ENCODE data around the gene PLD2. TPM values are rescaled to one million over a fixed set of nuclear protein-coding genes. Genes with fewer than 3 reads are reported as not detected.

The PLD2 gene
- total RNA-seq, 1 donor = 19.9 TPM

DNA sequence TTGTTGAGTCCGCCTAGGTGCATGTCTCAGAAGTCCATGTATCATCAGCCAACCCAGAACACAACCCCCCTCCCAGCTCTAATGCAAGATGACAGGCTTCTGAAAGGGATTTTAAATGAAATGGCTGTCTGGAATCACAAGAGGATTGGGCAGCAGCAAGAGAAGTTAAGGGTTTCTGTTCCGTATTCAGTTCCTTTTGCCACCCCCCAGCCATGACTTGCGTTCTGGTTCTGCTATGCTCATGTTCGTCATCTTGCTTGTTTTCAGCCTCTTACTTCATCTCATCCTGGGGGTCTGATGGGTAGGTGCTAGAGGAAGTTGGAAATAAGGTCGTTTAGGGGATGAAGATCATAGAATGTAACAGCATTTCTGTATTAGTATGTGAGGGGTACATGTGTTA lies 38.2 kb downstream of the PLD2 start:
- DNase-seq (ENCODE audit: insufficient read length, low spot score, missing footprints) = no peak
- Histone ChIP-seq H2AFZ (ENCODE audit: low read length) (no peak overlapping the region), H3K27me3 (ENCODE audit: insufficient read depth, low read length) (no peaks in the 10 kb centered on the region), H4K20me1 (ENCODE audit: insufficient read depth, low read length) (peaks cover 77% of the 10 kb centered on the region), H3K4me2 (ENCODE audit: insufficient read depth, low read length) (no peak overlapping the region), H3K79me2 (ENCODE audit: insufficient read depth, low read length) (peaks cover 85% of the 10 kb centered on the region), H3K4me3 (ENCODE audit: insufficient read depth, low read length) (no peak overlapping the region), H3K27ac (ENCODE audit: low read depth, low read length) (no peak overlapping the region), H3K9me3 (ENCODE audit: low read depth, low read length) (no peaks in the 10 kb centered on the region), H3K36me3 (ENCODE audit: insufficient read depth, low read length) (no peaks in the 10 kb centered on the region), H3K4me1 (ENCODE audit: insufficient read depth, low read length) (no peaks in the 10 kb centered on the region)
- no peak for TF ChIP-seq CTCF (IDR thresholded peaks at IDR 0.05; ENCODE audit: extremely low read depth, low read depth, low read length)

DNA sequence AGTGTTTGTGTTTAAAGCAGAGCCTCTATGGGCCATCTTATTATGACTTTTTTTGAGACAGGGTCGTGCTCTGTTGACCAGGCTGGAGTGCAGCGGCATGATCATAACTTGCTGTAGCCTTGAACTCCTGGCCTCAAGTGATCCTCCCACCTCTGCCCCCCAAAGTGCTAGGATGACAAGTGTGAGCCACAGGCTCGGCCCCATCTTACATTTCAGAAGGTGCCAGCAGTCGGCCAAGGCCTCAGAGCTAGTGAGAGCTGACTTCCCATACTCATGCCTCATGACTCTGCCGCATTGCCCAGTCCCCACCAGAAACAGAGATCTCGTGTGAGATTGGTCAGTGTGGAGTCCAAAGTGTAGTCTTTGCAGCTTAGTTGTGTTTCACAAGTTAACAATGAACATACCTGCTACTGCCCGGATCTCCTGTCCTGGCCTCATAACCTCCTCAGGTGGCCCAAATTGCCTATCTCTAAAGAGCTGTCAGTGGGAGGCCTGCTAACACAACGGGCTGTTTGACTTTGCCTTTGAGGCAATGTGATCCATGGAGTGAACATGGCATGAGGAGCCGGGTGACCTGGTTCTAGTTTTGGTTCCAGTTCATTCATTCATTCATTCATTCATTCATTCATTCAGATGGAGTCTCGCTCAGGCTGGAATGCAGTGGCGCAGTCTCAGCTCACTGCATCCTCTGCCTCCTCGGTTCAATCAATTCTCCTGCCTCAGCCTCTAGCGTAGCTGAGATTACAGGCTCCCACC lies 39.9 kb downstream of the PLD2 start:
- Histone ChIP-seq H3K27me3 (ENCODE audit: insufficient read depth, low read length) (no peaks in the 10 kb centered on the region), H3K4me1 (ENCODE audit: insufficient read depth, low read length) (peaks cover 3% of the 10 kb centered on the region), H4K20me1 (ENCODE audit: insufficient read depth, low read length) (peaks cover 75% of the 10 kb centered on the region), H3K9me3 (ENCODE audit: low read depth, low read length) (no peaks in the 10 kb centered on the region), H2AFZ (ENCODE audit: low read length) (no peak overlapping the region), H3K4me3 (ENCODE audit: insufficient read depth, low read length) (no peak overlapping the region), H3K27ac (ENCODE audit: low read depth, low read length) (no peak overlapping the region), H3K79me2 (ENCODE audit: insufficient read depth, low read length) (peaks cover 83% of the 10 kb centered on the region), H3K36me3 (ENCODE audit: insufficient read depth, low read length) (no peaks in the 10 kb centered on the region), H3K4me2 (ENCODE audit: insufficient read depth, low read length) (no peak overlapping the region)
- DNase-seq (ENCODE audit: insufficient read length, low spot score, missing footprints) = no peak
- no peak for TF ChIP-seq CTCF (IDR thresholded peaks at IDR 0.05; ENCODE audit: extremely low read depth, low read depth, low read length)

DNA sequence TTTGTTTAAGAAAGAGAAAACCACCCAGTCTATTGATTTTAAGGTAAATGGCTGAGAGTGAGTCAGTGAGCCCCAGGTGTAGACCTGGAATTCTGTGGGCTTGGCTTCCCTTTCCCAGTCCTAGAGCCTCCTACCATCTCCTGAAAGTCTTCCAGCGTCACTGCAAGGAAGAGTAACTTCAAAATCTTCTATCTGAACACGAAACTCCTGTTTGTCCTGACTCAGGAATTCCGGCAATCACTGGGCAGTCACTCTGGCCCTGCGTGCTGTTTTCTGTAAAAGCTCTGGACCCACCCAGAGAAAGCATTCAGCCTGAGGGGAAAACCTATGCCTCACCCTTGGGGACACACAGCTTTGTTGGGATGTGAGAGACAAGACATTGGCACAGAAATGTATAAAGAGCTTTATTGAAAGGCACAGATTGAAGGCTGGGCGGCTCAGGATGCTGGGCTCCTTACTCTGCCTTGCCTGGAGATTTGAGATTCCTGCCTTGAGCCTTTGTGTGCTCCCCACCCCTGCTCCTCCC lies 42.1 kb downstream of the PLD2 start:
- H3K79me2 ChIP-seq (ENCODE audit: insufficient read depth, low read length) = peaks cover 73% of the 10 kb centered on the region
- peaks cover 70% of the 10 kb centered on the region for H4K20me1 ChIP-seq (ENCODE audit: insufficient read depth, low read length)
- no peak overlapping the region for H3K4me3 ChIP-seq (ENCODE audit: insufficient read depth, low read length)
- peaks cover 9% of the 10 kb centered on the region for H3K4me1 ChIP-seq (ENCODE audit: insufficient read depth, low read length)
- no peaks in the 10 kb centered on the region for H3K9me3 ChIP-seq (ENCODE audit: low read depth, low read length)
- no peaks in the 10 kb centered on the region for H3K27me3 ChIP-seq (ENCODE audit: insufficient read depth, low read length)
- TF ChIP-seq CTCF (IDR thresholded peaks at IDR 0.05; ENCODE audit: extremely low read depth, low read depth, low read length) = no peak
- H3K36me3 ChIP-seq (ENCODE audit: insufficient read depth, low read length) = no peaks in the 10 kb centered on the region
- no peak overlapping the region for H3K27ac ChIP-seq (ENCODE audit: low read depth, low read length)
- no peak overlapping the region for H3K4me2 ChIP-seq (ENCODE audit: insufficient read depth, low read length)
- no peak overlapping the region for H2AFZ ChIP-seq (ENCODE audit: low read length)
- DNase-seq (ENCODE audit: insufficient read length, low spot score, missing footprints) = peak; percentile 88

DNA sequence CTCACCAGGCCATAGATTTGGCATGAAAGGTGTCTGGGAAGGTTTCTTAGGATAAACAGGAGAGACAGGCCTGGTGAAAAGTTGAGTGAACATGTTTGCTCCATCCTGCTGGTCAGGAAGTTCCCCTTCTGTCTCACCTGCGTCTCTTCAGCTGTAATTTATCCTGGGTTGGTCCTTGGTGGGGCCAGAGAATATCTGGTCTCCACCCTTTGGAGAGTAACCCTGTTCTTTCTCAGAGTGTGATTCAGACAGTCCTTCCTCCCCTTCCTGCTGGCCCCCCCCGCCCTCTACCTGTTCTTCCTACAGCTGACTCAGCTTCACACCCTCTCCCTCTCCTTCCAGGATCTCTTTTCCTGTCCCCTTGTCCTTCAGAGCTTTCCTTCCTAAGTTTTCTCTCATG lies 43.3 kb downstream of the PLD2 start:
- H3K27ac ChIP-seq (ENCODE audit: low read depth, low read length) = no peak overlapping the region
- TF ChIP-seq CTCF (IDR thresholded peaks at IDR 0.05; ENCODE audit: extremely low read depth, low read depth, low read length) = no peak
- H3K4me2 ChIP-seq (ENCODE audit: insufficient read depth, low read length) = no peak overlapping the region
- peaks cover 9% of the 10 kb centered on the region for H3K4me1 ChIP-seq (ENCODE audit: insufficient read depth, low read length)
- H3K4me3 ChIP-seq (ENCODE audit: insufficient read depth, low read length) = no peak overlapping the region
- no peak overlapping the region for H2AFZ ChIP-seq (ENCODE audit: low read length)
- no peaks in the 10 kb centered on the region for H3K27me3 ChIP-seq (ENCODE audit: insufficient read depth, low read length)
- H3K79me2 ChIP-seq (ENCODE audit: insufficient read depth, low read length) = peaks cover 63% of the 10 kb centered on the region
- H3K9me3 ChIP-seq (ENCODE audit: low read depth, low read length) = no peaks in the 10 kb centered on the region
- DNase-seq (ENCODE audit: insufficient read length, low spot score, missing footprints) = no peak
- H3K36me3 ChIP-seq (ENCODE audit: insufficient read depth, low read length) = no peaks in the 10 kb centered on the region
- peaks cover 66% of the 10 kb centered on the region for H4K20me1 ChIP-seq (ENCODE audit: insufficient read depth, low read length)

All from osteoblast (primary cell).